Measurements from ENCODE around the gene LHCGR. TPM values are rescaled to one million over a fixed set of nuclear protein-coding genes. Genes with fewer than 3 reads are reported as not detected.

LHCGR gene
- total and polyA plus RNA-seq, 2 experiments from 2014 or later = 0.45 to 0.66 TPM

DNA sequence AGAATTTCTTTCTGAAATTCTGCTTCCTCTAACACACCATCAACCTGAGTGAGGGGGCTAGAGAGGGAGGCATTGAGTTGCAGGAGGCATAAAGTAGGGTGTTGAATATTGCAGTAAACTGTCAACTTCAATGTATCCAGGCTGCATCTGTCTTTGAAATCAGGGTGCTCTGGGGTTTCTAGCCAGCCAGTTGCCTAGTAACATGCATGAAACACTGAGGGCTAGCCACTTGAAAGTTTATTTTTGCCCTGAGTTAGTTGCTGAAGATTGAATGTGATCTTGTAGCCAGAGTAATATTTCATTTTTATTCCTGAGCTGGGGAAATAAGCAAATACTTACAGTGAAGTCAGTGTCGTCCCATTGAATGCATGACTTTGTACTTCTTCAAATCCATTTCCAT, 41.9 kb downstream of the LHCGR start:
- H3K4me2 ChIP-seq = no peak overlapping the region
- H3K79me2 ChIP-seq (replicated peaks; ENCODE audit: insufficient read depth) = no peaks in the 10 kb centered on the region
- no peaks in the 10 kb centered on the region for H3K36me3 ChIP-seq (ENCODE audit: insufficient read depth)
- 0 out of 2 replicates have a peak, but pooled peaks cover 4% of the 10 kb centered on the region for H3K4me1 ChIP-seq (ENCODE audit: insufficient read depth)
- TF ChIP-seq EZH2 (IDR thresholded peaks at IDR 0.05; ENCODE audit: low read depth, unreplicated experiment) = no peak
- TF ChIP-seq, protein P1, sequence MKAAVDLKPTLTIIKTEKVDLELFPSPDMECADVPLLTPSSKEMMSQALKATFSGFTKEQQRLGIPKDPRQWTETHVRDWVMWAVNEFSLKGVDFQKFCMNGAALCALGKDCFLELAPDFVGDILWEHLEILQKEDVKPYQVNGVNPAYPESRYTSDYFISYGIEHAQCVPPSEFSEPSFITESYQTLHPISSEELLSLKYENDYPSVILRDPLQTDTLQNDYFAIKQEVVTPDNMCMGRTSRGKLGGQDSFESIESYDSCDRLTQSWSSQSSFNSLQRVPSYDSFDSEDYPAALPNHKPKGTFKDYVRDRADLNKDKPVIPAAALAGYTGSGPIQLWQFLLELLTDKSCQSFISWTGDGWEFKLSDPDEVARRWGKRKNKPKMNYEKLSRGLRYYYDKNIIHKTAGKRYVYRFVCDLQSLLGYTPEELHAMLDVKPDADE (IDR thresholded peaks at IDR 0.05) = no peak
- TF ChIP-seq EZH2phosphoT487 (IDR thresholded peaks at IDR 0.05; ENCODE audit: unreplicated experiment) = no peak
- no peak for TF ChIP-seq CREB1 (CRISPR knock-in tag; IDR thresholded peaks at IDR 0.05; ENCODE audit: low read depth)
- no peak for TF ChIP-seq POLR2AphosphoS5 (IDR thresholded peaks at IDR 0.05; ENCODE audit: low read depth)
- no peak for TF ChIP-seq ZNF114 (CRISPR knock-in tag; IDR thresholded peaks at IDR 0.05)
- TF ChIP-seq ZNF331 (CRISPR knock-in tag; IDR thresholded peaks at IDR 0.05; ENCODE audit: low read depth) = no peak
- TF ChIP-seq JUNB (IDR thresholded peaks at IDR 0.05; ENCODE audit: unreplicated experiment) = no peak
- TF ChIP-seq STAT1 (IDR thresholded peaks at IDR 0.05; ENCODE audit: unreplicated experiment) = no peak
- TF ChIP-seq, protein P2, sequence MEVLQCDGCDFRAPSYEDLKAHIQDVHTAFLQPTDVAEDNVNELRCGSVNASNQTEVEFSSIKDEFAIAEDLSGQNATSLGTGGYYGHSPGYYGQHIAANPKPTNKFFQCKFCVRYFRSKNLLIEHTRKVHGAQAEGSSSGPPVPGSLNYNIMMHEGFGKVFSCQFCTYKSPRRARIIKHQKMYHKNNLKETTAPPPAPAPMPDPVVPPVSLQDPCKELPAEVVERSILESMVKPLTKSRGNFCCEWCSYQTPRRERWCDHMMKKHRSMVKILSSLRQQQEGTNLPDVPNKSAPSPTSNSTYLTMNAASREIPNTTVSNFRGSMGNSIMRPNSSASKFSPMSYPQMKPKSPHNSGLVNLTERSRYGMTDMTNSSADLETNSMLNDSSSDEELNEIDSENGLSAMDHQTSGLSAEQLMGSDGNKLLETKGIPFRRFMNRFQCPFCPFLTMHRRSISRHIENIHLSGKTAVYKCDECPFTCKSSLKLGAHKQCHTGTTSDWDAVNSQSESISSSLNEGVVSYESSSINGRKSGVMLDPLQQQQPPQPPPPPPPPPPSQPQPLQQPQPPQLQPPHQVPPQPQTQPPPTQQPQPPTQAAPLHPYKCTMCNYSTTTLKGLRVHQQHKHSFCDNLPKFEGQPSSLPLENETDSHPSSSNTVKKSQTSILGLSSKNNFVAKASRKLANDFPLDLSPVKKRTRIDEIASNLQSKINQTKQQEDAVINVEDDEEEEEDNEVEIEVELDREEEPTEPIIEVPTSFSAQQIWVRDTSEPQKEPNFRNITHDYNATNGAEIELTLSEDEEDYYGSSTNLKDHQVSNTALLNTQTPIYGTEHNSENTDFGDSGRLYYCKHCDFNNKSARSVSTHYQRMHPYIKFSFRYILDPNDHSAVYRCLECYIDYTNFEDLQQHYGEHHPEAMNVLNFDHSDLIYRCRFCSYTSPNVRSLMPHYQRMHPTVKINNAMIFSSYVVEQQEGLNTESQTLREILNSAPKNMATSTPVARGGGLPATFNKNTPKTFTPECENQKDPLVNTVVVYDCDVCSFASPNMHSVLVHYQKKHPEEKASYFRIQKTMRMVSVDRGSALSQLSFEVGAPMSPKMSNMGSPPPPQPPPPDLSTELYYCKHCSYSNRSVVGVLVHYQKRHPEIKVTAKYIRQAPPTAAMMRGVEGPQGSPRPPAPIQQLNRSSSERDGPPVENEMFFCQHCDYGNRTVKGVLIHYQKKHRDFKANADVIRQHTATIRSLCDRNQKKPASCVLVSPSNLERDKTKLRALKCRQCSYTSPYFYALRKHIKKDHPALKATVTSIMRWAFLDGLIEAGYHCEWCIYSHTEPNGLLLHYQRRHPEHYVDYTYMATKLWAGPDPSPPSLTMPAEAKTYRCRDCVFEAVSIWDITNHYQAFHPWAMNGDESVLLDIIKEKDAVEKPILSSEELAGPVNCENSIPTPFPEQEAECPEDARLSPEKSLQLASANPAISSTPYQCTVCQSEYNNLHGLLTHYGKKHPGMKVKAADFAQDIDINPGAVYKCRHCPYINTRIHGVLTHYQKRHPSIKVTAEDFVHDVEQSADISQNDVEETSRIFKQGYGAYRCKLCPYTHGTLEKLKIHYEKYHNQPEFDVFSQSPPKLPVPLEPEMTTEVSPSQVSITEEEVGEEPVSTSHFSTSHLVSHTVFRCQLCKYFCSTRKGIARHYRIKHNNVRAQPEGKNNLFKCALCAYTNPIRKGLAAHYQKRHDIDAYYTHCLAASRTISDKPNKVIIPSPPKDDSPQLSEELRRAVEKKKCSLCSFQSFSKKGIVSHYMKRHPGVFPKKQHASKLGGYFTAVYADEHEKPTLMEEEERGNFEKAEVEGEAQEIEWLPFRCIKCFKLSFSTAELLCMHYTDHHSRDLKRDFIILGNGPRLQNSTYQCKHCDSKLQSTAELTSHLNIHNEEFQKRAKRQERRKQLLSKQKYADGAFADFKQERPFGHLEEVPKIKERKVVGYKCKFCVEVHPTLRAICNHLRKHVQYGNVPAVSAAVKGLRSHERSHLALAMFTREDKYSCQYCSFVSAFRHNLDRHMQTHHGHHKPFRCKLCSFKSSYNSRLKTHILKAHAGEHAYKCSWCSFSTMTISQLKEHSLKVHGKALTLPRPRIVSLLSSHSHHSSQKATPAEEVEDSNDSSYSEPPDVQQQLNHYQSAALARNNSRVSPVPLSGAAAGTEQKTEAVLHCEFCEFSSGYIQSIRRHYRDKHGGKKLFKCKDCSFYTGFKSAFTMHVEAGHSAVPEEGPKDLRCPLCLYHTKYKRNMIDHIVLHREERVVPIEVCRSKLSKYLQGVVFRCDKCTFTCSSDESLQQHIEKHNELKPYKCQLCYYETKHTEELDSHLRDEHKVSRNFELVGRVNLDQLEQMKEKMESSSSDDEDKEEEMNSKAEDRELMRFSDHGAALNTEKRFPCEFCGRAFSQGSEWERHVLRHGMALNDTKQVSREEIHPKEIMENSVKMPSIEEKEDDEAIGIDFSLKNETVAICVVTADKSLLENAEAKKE (CRISPR knock-in tag; IDR thresholded peaks at IDR 0.05) = no peak
- TF ChIP-seq, protein P3, sequence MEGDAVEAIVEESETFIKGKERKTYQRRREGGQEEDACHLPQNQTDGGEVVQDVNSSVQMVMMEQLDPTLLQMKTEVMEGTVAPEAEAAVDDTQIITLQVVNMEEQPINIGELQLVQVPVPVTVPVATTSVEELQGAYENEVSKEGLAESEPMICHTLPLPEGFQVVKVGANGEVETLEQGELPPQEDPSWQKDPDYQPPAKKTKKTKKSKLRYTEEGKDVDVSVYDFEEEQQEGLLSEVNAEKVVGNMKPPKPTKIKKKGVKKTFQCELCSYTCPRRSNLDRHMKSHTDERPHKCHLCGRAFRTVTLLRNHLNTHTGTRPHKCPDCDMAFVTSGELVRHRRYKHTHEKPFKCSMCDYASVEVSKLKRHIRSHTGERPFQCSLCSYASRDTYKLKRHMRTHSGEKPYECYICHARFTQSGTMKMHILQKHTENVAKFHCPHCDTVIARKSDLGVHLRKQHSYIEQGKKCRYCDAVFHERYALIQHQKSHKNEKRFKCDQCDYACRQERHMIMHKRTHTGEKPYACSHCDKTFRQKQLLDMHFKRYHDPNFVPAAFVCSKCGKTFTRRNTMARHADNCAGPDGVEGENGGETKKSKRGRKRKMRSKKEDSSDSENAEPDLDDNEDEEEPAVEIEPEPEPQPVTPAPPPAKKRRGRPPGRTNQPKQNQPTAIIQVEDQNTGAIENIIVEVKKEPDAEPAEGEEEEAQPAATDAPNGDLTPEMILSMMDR (conservative IDR thresholded peaks at IDR 0.05; ENCODE audit: low read depth in 2 of 2) = no peak
- no peak for TF ChIP-seq NANOG (IDR thresholded peaks at IDR 0.05; ENCODE audit: borderline replicate concordance)
- TF ChIP-seq, protein P4, sequence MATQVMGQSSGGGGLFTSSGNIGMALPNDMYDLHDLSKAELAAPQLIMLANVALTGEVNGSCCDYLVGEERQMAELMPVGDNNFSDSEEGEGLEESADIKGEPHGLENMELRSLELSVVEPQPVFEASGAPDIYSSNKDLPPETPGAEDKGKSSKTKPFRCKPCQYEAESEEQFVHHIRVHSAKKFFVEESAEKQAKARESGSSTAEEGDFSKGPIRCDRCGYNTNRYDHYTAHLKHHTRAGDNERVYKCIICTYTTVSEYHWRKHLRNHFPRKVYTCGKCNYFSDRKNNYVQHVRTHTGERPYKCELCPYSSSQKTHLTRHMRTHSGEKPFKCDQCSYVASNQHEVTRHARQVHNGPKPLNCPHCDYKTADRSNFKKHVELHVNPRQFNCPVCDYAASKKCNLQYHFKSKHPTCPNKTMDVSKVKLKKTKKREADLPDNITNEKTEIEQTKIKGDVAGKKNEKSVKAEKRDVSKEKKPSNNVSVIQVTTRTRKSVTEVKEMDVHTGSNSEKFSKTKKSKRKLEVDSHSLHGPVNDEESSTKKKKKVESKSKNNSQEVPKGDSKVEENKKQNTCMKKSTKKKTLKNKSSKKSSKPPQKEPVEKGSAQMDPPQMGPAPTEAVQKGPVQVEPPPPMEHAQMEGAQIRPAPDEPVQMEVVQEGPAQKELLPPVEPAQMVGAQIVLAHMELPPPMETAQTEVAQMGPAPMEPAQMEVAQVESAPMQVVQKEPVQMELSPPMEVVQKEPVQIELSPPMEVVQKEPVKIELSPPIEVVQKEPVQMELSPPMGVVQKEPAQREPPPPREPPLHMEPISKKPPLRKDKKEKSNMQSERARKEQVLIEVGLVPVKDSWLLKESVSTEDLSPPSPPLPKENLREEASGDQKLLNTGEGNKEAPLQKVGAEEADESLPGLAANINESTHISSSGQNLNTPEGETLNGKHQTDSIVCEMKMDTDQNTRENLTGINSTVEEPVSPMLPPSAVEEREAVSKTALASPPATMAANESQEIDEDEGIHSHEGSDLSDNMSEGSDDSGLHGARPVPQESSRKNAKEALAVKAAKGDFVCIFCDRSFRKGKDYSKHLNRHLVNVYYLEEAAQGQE (IDR thresholded peaks at IDR 0.05; ENCODE audit: unreplicated experiment) = no peak
- ATAC-seq (no peak), DNase-seq (ENCODE audit: low spot score) (no peak)
- H2AFZ ChIP-seq = no peak overlapping the region
- H3K36me3 Mint-ChIP-seq (ENCODE audit: low read depth) = no peaks in the 10 kb centered on the region
- no peaks in the 10 kb centered on the region for H3F3A ChIP-seq (replicated peaks; ENCODE audit: low read depth)
- no peaks in the 10 kb centered on the region for H3K27me3 ChIP-seq (ENCODE audit: insufficient read depth)
- no peak overlapping the region for H3K27ac Mint-ChIP-seq
- H3K27ac ChIP-seq (ENCODE audit: low read depth) = no peak overlapping the region
- H4K20me1 ChIP-seq (replicated peaks; ENCODE audit: insufficient read depth) = no peaks in the 10 kb centered on the region
- H3K9me3 Mint-ChIP-seq = no peaks in the 10 kb centered on the region
- no peak overlapping the region for H3K4me3 ChIP-seq
- peaks cover 20% of the 10 kb centered on the region for H3K4me1 Mint-ChIP-seq
- H3K4me3 Mint-ChIP-seq = no peak overlapping the region
- 0 out of 2 replicates have a peak, but pooled peaks cover 3% of the 10 kb centered on the region for H3K9me2 ChIP-seq (ENCODE audit: insufficient read depth)
- H3K27me3 Mint-ChIP-seq (ENCODE audit: insufficient read depth, low read depth, poor library complexity) = no peaks in the 10 kb centered on the region

Data from GM23338 (cell line).